ENCODE measurements around the gene LRTM2. TPM values are rescaled to one million over a fixed set of nuclear protein-coding genes. Genes with fewer than 3 reads are reported as not detected.

The LRTM2 gene
- total and polyA plus RNA-seq, 7 experiments from 2014 or later, result 0.12 TPM; not detected in 6

DNA sequence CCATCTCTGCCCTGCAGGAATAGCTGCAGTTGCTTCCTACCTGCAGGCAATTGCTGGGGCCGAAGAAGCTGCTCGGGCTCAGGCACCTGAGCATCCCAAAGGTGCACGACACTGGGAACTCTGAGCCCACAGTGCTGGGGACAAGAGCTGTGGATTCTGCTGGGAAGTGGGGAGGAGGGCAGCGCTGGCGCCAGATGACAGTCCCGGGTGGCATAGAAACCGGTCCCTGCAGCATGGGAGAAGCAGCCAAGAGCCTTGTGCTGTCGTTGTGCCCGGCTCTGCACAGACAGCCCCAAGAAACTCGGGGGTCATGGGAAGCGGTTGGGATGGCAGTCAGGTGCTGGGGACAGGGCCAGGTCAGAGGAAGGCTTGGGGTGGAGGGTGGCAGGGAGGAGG lies 529 bp downstream of the LRTM2 start:
- H3K4me1 ChIP-seq (ENCODE audit: control insufficient read depth in 2 of 2, insufficient read depth in 2 of 2, low read length in 2 of 2), result no peaks in the 10 kb centered on the region
- peaks cover 0 to 2% of the 10 kb centered on the region in 2 donors for H3K27me3 ChIP-seq (ENCODE audit: control insufficient read depth in 2 of 2, insufficient read depth in 2 of 2, low read length in 2 of 2)
- H3K9me3 ChIP-seq (ENCODE audit: control insufficient read depth in 2 of 3, low read length in 3 of 3), result no peaks in the 10 kb centered on the region
- H3K36me3 ChIP-seq (ENCODE audit: control insufficient read depth in 2 of 3, insufficient read depth in 3 of 3, low read length in 3 of 3), result no peaks in the 10 kb centered on the region
- ChIA-PET CTCF (no interaction called here), POLR2A (no interaction called here)
- H3K4me3 ChIP-seq (ENCODE audit: low read length), result no peak overlapping the region
- Mint-ChIP-seq H3K4me1 (peaks cover 0 to 10% (median 0%) of the 10 kb centered on the region in 7 donors), H3K27me3 (peaks cover 13 to 32% (median 31%) of the 10 kb centered on the region in 5 donors), H3K27ac (no peak overlapping the region), H3K9me3 (peaks cover 0 to 2% (median 0%) of the 10 kb centered on the region in 11 donors), H3K36me3 (no peaks in the 10 kb centered on the region), H3K4me3 (no peak overlapping the region)
- intact Hi-C loops (cut with micrococcal nuclease), result no loop called here
- no peak overlapping the region for H3K27ac ChIP-seq (ENCODE audit: low read depth, low read length)
- ATAC-seq (no peak), DNase-seq (no peak)

DNA sequence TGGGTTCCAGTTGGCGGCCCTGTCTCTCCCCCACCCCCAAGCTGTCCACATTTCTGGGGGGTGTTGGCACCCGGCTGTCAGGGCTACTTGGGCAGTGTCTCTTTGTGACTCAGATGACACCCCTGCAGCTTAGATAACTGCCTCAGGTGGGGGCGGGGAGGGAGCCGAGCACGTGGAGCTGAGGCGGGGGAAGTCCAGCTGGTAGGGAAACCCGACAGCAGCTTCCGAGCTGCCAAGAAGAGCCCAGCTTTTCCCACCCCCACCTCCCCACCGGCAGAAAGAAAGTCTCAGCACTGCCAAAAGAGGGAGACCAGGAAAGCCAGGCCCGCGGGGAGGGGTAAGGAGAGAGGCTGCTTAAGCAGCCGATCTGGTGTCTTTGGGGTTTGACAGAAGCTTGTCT lies 1.4 kb downstream of the LRTM2 start:
- H3K27me3 Mint-ChIP-seq, result peaks cover 13 to 32% (median 31%) of the 10 kb centered on the region in 5 donors
- POLR2A ChIA-PET, result no interaction called here

DNA sequence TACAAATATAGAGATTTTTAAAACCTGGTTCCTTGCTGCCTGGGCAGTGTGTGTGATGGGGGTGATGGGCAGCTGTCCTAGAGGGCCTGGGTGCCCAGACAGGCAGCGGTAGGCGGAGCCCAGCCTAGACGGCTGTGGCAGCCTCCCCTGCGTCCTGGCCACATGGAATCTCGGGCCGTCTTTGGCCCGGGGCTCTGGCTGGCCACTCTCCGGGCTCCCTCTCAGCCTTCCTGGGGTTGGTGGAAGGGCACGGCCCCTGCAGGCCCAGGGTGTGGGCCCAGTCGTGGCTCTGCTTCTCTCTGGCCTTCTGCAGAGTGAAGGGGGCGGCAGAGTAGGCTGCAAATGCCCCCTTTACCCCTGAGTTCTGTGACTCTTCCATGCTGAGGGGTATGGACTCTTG lies 2.3 kb downstream of the LRTM2 start:
- Mint-ChIP-seq H3K9me3 (no peaks in the 10 kb centered on the region), H3K27ac (no peak overlapping the region), H3K4me1 (peaks cover 0 to 10% (median 0%) of the 10 kb centered on the region in 7 donors), H3K36me3 (no peaks in the 10 kb centered on the region), H3K4me3 (no peak overlapping the region), H3K27me3 (peaks cover 13 to 32% (median 31%) of the 10 kb centered on the region in 5 donors)
- no peaks in the 10 kb centered on the region for H3K4me1 ChIP-seq (ENCODE audit: control insufficient read depth in 2 of 2, insufficient read depth in 2 of 2, low read length in 2 of 2)
- DNase-seq (no peak), ATAC-seq (no peak)
- ChIA-PET POLR2A (no interaction called here), CTCF (no interaction called here)
- no peaks in the 10 kb centered on the region for H3K9me3 ChIP-seq (ENCODE audit: control insufficient read depth in 2 of 3, low read length in 3 of 3)
- intact Hi-C loops (cut with micrococcal nuclease), result no loop called here
- peaks cover 0 to 2% of the 10 kb centered on the region in 2 donors for H3K27me3 ChIP-seq (ENCODE audit: control insufficient read depth in 2 of 2, insufficient read depth in 2 of 2, low read length in 2 of 2)
- H3K27ac ChIP-seq (ENCODE audit: low read depth, low read length), result no peak overlapping the region
- no peaks in the 10 kb centered on the region for H3K36me3 ChIP-seq (ENCODE audit: control insufficient read depth in 2 of 3, insufficient read depth in 3 of 3, low read length in 3 of 3)
- no peak overlapping the region for H3K4me3 ChIP-seq (ENCODE audit: low read length)

More for the DNA sequence above, 1.4 kb downstream of the LRTM2 start:
- no peak overlapping the region for H3K27ac ChIP-seq (ENCODE audit: low read depth, low read length)
- ATAC-seq, result no peak
- intact Hi-C loops (cut with micrococcal nuclease), result no loop called here
- no peaks in the 10 kb centered on the region for H3K36me3 ChIP-seq (ENCODE audit: control insufficient read depth in 2 of 3, insufficient read depth in 3 of 3, low read length in 3 of 3)
- no peaks in the 10 kb centered on the region for H3K9me3 ChIP-seq (ENCODE audit: control insufficient read depth in 2 of 3, low read length in 3 of 3)
- no peak for DNase-seq
- Mint-ChIP-seq H3K27ac (no peak overlapping the region), H3K4me1 (peaks cover 0 to 10% (median 0%) of the 10 kb centered on the region in 7 donors), H3K9me3 (peaks cover 0 to 2% (median 0%) of the 10 kb centered on the region in 11 donors), H3K4me3 (no peak overlapping the region), H3K36me3 (no peaks in the 10 kb centered on the region)
- CTCF ChIA-PET, result no interaction called here
- no peaks in the 10 kb centered on the region for H3K4me1 ChIP-seq (ENCODE audit: control insufficient read depth in 2 of 2, insufficient read depth in 2 of 2, low read length in 2 of 2)
- H3K4me3 ChIP-seq (ENCODE audit: low read length), result no peak overlapping the region
- peaks cover 0 to 2% of the 10 kb centered on the region in 2 donors for H3K27me3 ChIP-seq (ENCODE audit: control insufficient read depth in 2 of 2, insufficient read depth in 2 of 2, low read length in 2 of 2)

DNA sequence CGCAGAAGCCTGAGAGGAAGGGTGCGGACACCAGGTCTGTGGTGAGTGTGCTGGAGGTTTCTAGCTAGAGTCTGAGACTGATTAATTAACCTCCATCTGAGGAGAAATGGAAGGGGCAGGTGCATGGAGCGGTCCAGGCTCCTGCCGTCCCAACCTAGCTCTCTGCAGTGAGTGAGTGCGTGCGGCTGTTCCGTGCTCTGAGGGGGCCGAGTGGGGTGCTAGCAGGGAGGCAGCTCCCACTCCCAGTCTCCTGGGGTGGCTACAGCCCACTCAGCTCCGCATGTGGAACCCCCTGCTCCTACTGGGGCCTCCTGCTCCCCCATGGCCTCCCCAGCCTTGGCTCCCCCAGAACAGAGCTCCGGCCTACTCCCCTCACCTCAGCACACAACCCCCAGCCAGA lies 2.9 kb downstream of the LRTM2 start:
- Histone ChIP-seq H3K36me3 (ENCODE audit: control insufficient read depth in 2 of 3, insufficient read depth in 3 of 3, low read length in 3 of 3) (no peaks in the 10 kb centered on the region), H3K9me3 (ENCODE audit: control insufficient read depth in 2 of 3, low read length in 3 of 3) (no peaks in the 10 kb centered on the region), H3K4me3 (ENCODE audit: low read length) (no peak overlapping the region), H3K27me3 (ENCODE audit: control insufficient read depth in 2 of 2, insufficient read depth in 2 of 2, low read length in 2 of 2) (peaks cover 0 to 2% of the 10 kb centered on the region in 2 donors), H3K27ac (ENCODE audit: low read depth, low read length) (no peak overlapping the region), H3K4me1 (ENCODE audit: control insufficient read depth in 2 of 2, insufficient read depth in 2 of 2, low read length in 2 of 2) (no peaks in the 10 kb centered on the region)
- H3K27ac Mint-ChIP-seq, result no peak overlapping the region
- intact Hi-C loops (cut with micrococcal nuclease), result no loop called here
- H3K9me3 Mint-ChIP-seq, result no peaks in the 10 kb centered on the region
- H3K27me3 Mint-ChIP-seq, result peaks cover 13 to 32% (median 31%) of the 10 kb centered on the region in 5 donors
- no peaks in the 10 kb centered on the region for H3K36me3 Mint-ChIP-seq
- no peak for DNase-seq
- ChIA-PET POLR2A (no interaction called here), CTCF (no interaction called here)
- ATAC-seq, result no peak
- H3K4me1 Mint-ChIP-seq, result peaks cover 0 to 10% (median 0%) of the 10 kb centered on the region in 7 donors
- H3K4me3 Mint-ChIP-seq, result no peak overlapping the region

DNA sequence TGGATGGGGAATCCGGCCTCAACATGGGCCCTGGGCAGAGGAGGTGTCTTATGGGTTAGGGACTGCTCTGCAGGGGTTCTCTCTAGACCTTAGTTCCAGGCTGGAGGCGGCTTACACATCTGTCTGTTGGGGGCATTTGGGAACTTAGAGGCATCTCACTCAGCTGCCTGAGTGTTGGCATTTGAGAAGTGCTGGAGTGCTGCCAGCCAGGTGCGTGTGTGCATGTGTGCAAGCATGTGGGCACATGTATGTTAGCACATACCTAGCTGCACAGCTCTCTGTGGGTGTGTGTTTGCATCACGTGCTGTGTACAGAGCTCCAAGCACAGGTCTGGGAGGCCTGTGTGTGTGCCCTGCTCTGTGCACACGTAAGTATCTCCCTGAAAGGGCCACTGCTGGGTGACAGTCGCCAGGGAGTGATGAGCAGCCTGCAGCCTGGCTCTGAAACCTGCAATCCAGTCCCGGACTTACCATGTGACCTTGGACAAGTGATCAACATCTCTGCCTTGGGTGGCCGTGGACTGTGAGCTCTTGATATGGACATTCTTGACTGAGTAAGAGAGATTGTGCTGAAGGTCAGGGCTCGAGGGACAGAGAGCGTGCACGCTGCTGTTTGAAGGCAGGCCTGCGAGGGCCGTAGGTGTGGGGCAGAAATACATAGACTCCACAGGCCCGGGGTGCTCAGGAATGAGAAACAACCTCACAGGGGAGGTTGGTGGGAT lies 5.2 kb downstream of the LRTM2 start:
- intact Hi-C loops (cut with micrococcal nuclease), result no loop called here
- H3K4me3 ChIP-seq (ENCODE audit: low read length), result no peak overlapping the region
- H3K9me3 ChIP-seq (ENCODE audit: control insufficient read depth in 2 of 3, low read length in 3 of 3), result no peaks in the 10 kb centered on the region
- H3K4me1 Mint-ChIP-seq, result peaks cover 0 to 3% (median 0%) of the 10 kb centered on the region in 7 donors
- ChIA-PET CTCF (no interaction called here), POLR2A (no interaction called here)
- no peak overlapping the region for H3K27ac Mint-ChIP-seq
- H3K4me1 ChIP-seq (ENCODE audit: control insufficient read depth in 2 of 2, insufficient read depth in 2 of 2, low read length in 2 of 2), result no peaks in the 10 kb centered on the region
- H3K27me3 ChIP-seq (ENCODE audit: control insufficient read depth in 2 of 2, insufficient read depth in 2 of 2, low read length in 2 of 2), result peaks cover 0 to 3% of the 10 kb centered on the region in 2 donors
- ATAC-seq (no peak), DNase-seq (no peak)
- no peak overlapping the region for H3K27ac ChIP-seq (ENCODE audit: low read depth, low read length)
- H3K9me3 Mint-ChIP-seq, result no peaks in the 10 kb centered on the region
- H3K4me3 Mint-ChIP-seq, result no peak overlapping the region
- H3K36me3 Mint-ChIP-seq, result no peaks in the 10 kb centered on the region
- peaks cover 8 to 25% (median 16%) of the 10 kb centered on the region in 5 donors for H3K27me3 Mint-ChIP-seq
- no peaks in the 10 kb centered on the region for H3K36me3 ChIP-seq (ENCODE audit: control insufficient read depth in 2 of 3, insufficient read depth in 3 of 3, low read length in 3 of 3)

DNA sequence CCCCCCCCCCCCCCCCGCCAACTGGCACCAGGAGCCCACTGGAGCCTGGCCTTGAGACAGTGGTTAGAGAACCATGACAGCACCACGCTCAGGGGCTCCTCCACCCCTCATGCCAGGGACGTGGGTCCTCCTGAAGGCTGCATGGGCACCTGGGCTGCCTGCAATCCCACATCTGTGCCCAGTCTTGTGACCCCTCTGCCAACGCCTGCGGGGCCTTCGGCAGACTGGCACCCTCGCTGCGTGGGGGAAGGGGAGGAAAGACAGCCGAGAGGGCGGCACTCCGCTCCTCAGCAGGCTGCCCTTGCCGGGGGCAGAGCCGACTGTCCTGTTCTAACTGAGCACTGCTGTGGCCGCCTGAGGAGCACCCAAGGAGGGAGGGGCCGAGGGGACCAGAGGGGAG lies 6.0 kb downstream of the LRTM2 start:
- Histone ChIP-seq H3K9me3 (ENCODE audit: control insufficient read depth in 2 of 3, low read length in 3 of 3) (no peaks in the 10 kb centered on the region), H3K27ac (ENCODE audit: low read depth, low read length) (no peak overlapping the region), H3K4me3 (ENCODE audit: low read length) (no peak overlapping the region), H3K27me3 (ENCODE audit: control insufficient read depth in 2 of 2, insufficient read depth in 2 of 2, low read length in 2 of 2) (peaks cover 0 to 5% of the 10 kb centered on the region in 2 donors), H3K4me1 (ENCODE audit: control insufficient read depth in 2 of 2, insufficient read depth in 2 of 2, low read length in 2 of 2) (no peaks in the 10 kb centered on the region), H3K36me3 (ENCODE audit: control insufficient read depth in 2 of 3, insufficient read depth in 3 of 3, low read length in 3 of 3) (no peaks in the 10 kb centered on the region)
- ChIA-PET CTCF (no interaction called here), POLR2A (no interaction called here)
- Mint-ChIP-seq H3K36me3 (no peaks in the 10 kb centered on the region), H3K9me3 (no peaks in the 10 kb centered on the region), H3K4me1 (peaks cover 0 to 5% (median 0%) of the 10 kb centered on the region in 7 donors), H3K27me3 (peaks cover 4 to 26% (median 15%) of the 10 kb centered on the region in 5 donors), H3K27ac (no peak overlapping the region), H3K4me3 (no peak overlapping the region)
- DNase-seq, result no peak
- ATAC-seq, result no peak
- intact Hi-C loops (cut with micrococcal nuclease), result no loop called here
